Activated CD8-positive, alpha-beta memory T cell treated with anti-CD3 and anti-CD28 coated beads for 4 hours (primary cell): Measurements from ENCODE around the gene LTA4H.

Source experiments
- DNase-seq, 2 donors: peaks; one replicate each; pipeline ENCODE4 v3.0.0-alpha.2; 2020; ENCODE audit warnings: low read depth in 2 of 2

The LTA4H gene

DNA sequence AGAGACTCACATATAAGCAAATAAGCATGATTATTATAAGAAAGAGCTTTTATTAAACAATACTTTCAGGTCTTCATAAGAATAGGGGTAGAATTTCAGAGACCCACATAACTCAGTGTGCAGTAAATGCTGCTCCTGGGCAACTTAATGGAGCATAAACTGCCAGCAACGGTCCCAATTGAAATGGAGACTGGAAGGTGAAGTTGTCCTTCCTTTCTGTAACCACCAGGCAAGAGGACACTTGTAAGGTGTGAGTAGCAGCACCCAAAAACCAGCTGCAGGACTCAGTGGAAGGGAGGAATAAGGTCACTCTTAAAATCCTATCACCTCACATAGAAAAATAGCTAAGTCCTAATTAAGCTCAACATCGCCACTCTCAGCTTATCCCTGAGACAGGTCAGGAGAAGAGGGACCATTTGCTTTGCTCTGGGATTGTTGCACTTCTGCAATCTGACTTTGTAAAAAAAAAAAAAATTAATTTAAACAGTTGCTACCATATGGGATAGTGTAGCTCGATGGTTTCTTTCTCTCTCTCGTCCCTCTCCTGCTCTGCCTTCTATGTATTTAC, 22.7 kb upstream of the LTA4H start:
- DNase-seq, result no peak

DNA sequence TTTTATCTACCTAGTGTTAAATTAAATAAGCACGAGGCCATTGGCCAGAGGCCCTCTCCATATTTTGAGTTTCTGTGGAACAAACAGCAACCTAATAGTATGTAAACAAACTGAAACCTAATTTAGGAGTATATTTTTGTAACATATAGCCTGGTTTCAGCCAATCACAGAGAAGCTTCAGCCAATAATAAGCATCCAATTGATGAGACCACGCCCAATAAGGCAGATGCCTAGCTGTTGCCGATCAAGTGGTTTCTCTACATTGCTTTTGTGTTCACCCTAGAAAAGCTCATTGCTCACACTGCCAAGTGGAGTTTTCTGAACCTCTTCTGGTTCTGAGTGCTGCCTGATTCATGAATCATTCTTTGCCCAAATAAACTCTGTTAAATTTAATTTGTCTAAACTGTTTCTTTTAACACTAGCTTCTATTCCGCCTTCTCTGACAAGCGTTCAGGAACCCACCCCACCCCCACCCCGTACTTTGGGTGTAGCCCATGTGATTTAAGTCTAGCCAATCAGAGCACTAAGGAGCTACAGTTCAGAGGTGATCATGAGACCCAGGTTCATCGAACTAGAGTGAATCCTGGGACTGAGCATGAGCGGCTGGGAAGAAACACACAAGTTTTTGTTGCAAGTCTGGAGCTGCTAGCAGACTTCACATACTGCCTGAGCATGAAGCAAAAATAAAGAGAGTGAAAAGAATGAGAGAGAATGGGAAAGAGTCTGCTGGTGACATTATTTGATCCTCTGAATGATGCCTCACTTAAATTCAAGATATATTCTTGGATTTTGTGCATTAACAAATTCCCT, 21.5 kb upstream of the LTA4H start:
- no peak for DNase-seq

DNA sequence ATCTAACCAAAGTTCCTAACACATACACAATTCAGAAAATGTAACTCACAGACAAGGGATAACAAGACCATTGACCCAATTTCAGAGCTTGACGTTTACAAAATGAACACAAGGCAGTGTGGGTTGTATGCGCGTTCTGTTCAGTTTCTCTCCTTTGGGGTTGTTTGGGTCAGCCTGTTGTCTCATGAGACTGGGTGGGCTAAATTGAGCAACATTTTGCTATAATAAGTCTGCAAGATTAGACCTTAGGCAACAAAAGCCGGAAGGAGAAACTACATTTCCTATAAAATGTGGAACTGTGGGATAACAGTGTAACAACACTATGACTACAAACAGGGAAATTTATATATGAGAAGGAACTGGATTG, 18.8 kb upstream of the LTA4H start:
- DNase-seq, result no peak

DNA sequence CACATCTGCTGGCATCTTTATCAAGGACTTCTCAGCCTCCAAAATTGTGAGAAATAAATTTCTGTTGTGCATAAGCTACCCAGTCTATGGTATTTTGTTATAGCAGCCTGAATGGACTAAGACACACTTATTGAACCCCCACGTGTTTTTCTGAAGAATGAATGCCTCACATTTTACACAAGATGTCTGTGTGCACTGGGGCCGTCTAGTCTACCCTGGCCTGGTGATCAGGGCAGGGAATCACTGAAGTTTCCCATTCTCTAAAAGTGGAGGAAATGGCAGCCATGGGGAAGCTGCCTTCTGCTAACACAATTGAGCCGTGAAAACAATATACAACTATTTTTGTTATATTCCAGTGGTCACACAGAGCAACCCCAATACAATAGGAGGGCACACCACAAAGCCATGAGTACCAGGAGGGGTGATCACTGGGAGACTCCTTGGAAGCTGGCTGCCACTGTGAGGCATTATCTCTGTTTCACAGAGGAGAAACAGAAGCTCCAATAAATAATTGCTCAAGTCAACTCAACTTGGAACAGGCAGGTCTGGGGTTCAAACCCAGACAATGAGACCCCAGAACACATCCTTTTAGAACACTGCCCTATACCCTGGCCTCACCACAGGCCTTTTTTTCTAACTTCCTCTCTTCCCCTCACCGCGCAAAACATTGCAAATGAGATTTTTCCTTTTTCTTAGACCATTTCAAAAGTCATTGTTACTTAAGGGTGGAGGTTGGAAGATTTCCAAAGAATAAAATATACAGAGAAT, 18.3 kb upstream of the LTA4H start:
- no peak for DNase-seq

DNA sequence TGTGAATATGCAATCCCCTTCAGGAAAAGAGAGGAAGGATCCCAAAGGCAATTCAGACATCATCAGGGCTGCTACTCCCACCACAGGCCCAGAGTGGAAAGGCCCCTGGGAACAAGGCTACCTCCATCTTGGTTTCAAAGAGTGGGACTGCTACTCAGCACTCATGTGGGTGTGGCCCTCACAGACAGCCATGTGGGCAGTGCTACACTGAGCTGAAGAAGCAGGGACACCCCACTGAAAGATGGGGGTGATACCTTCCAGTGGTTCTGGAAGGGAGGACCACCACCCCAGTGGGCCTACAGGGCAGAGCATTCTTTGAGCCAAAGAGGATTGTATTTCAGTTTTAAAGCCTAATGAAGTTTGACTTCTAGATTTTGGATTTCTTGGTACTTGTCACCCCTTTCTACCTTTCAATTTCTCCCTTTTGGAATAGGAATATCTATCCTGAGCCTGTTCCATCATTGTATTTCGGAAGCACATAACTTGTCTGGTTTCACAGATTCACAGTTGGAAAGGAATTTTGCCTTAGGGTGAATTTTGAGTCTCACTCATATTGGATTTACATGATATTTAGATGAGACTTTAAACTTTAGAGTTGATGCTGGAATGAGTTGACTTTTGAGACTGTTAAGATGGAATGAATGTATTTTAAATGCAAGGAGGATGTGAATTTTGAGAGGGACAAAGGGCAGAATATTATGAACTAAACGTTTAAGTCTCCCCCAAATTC, 16.5 kb upstream of the LTA4H start:
- DNase-seq, result no peak

DNA sequence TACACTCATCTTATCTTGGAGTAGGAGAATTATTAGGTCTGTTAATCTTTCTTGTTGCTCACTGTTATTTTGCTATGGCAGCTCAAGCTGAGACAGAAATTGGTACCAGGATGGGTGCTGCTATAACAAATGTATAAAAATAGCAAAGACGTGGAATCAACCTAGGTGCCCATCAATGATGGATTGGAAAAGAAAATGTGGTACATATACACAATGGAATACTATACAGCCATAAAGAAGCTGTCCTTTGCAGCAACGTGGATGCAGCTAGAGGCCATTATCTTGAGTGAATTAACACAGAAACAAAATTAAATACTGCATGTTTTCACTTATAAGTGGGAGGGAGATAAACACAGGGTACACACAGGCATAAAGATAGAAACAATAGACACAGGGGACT, 14.8 kb upstream of the LTA4H start:
- no peak for DNase-seq

DNA sequence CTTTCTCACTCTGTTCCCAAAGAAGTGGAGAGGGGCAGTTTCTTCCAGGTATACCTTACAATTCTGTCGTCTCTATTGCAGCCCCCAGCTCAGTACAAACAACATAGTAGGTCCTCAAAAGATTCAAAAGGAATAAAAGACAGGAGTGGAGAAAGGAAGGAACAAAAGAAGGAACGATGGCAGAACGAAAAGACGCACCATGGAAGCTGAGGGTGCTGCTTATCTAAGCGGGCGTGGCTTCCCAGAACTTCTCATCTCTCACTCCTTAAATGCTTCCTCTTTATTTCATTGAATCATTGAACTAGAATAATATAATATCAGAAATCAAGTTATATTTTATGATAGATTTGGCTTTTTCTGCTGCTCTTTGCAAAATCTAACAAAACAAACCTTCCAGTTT, 13.7 kb upstream of the LTA4H start:
- no peak for DNase-seq

DNA sequence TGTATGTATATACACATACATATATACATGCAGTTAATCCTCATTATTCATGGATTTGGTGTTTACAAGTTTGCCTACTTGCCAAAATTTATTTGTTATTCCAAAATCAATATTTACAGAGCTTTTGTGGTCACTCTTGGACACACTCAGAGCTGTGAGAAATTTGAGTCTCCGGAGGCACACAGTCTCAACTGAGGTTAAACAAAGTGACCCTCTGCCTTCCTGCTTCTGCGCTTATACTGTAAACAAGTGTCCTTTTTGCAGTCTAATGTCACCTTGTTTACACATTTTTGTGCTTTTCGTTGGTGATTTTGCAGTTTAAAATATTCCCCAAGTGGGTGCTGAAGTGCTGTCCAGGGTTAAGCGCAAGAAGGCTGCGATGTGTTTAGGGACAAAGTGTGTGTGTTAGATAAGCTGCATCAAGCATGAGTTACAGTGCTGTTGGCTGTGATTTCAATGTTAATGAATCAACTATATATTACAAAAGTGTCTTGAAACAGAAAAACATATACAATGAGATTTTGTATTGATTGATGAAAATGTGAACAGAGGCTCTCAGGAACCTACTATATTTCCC, 13.1 kb upstream of the LTA4H start:
- DNase-seq, result no peak

DNA sequence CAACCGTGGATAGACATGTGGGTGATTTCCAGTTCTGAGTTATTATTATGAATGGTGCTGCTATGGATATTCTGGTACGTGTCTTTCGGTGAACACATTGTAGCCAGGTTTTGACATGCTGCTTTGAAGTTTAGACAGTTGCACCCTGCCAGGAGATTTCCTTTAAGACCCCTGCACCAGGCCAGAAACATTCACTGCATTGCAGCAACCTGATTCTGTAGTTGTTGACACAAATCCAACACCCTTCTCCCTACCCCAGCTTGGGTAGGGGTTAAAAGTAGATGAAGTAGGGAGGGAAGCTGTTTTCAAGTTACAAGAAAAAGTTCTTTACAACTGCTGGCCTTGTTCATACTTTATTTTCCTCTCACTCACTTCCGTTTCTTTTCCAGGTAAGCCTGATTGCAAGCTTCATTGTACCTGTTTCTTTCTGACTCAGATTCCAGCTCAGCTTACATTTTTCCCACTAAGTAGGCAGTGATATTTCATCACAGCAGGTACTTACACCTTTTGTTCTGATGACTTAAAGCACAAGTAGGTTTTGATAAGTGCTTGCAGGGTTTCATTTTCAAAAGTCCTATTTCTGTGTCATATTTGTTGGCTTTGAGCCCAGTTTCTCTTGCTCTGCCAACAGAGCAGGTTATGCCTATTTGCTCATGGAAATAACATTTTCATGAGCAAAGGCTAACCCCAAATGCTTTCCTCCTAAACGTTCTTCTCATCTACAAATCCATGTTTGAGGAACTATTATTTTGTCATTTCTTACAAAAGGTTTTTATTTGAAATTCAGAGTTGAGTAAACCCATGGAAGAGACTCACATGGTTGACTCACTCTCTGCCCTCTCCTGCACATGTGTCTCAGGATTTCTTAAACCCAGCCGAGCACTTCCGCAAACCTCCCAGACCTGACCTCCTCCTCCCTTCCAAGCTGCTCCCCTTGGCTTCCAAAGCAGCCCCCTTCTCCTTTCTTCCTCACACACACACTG, 12.1 kb upstream of the LTA4H start:
- DNase-seq, result no peak

DNA sequence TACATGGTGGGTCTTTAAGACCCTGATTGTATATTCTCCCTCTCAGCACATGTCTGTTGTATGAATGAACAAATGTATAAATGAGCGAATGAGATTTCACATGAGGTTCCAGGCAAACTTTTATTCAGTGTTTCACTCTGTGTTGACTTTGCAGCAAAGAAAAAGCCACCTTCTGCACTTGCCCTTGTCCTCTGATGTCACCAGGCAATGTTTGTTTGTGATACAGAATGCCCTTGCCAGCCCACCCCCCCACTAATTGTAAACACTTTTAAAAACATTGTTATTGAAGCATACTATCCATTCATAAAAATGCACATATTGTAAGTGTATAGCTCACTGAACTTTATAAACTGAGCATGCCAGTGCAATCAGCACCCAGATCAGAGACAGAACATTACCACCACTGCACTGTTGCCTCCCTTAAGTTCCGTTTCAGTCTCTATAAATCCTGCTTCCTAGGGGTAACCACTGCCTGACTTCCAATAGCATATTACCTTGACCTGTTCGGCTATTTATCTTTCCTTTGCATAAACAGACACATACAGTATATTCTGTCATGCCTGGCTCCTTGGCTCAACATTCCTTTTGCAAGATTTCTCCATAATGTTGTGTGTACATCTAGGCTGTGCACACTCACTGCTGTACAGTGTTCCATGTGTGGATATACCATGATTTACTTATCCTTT, 11.3 kb upstream of the LTA4H start:
- DNase-seq, result no peak

DNA sequence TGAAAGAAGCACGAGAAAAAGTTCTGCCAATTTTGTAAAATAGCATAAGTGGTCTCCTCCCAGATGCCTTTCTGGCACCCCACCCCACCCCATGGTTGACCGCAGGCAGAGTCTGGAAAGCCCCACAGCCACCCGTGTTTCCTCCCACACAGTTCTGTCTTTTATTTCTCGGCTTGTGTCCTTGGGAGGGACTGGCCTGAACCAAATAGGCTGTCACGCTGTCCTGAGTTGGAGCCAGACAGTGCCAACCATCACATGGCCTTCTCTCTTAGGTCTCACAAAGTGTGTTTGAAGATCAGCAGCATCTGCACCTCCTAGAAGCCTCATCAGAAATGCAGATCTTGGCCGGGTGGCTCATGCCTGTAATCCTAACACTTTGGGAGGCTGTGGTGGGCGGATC, 10.2 kb upstream of the LTA4H start:
- no peak for DNase-seq

DNA sequence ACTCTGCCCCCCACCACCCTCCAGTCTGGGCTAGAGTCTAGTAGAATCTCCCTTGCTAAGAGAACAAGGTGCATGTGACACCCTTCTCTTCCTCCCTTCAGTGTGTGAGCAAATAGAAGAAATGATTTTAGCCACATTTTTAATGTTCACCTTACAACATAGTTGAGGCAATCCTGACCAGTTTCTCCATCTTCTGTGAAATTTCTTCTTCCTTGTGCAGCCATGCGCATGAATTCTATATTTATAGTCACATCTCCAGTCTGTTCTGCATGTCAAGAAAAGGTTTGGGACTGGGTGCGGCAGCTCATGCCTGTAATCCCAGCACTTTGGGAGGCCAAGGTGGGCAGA, 9.5 kb upstream of the LTA4H start:
- no peak for DNase-seq

DNA sequence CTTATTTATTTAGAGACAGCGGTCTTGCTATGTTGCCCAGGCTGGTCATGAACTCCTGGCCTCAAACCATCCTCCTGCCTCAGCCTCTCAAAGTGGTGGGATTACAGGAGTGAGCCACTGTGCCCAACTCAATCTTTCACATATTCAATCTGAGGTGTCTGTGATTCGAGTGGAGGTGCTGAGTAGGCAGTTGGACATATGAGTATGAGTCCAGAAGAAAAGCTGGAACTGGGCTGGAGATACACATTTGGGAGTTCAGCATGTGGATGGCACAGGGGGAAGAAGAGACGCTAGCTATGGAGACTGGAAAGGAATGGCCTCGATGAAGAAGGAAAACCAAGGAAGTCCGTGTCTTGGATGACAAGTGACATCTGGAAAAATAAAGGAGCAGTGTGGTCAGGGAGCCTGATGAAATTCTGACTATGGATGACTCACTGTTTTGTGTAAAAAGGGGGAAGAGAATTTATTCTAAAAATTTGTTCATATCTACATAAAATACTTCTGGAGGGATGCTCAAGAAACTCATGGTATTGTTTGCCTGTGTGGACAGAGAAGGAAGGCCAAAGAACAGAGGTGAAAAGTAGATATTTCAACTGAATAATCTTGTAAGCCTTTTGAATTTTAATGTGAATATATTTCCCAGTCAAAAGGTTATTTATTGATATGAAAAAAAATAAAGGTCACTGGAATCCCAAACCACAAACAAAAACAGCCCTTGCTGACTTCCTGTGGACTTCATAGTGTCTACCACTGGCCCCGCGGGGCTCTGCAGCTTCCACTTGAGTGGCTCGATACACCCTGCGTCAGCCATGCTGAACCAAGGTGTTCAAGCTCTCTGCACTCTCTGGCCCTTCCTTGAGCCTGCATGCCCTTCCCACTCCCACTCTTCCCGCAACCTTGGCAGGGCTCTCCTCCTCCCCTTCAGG, 8.9 kb upstream of the LTA4H start:
- DNase-seq, result no peak

DNA sequence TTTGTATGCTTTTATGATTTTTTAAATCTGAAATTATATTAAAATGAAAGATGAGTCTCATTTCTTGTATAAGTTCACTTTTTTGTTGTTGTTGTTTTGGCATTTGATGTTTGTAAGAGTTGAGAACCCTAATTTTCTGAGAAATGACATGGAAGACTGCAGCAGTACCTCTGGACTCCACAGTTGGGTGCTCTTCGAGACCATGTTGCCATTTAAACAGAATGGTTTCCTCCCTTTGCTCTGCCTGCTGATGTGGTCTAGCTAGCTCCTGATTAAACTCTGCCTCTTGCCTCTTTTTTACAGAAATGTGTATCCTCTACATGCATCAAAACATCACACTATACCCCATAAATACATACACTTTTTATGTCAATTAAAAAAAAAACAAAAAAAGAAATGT, 5.8 kb upstream of the LTA4H start:
- no peak for DNase-seq

DNA sequence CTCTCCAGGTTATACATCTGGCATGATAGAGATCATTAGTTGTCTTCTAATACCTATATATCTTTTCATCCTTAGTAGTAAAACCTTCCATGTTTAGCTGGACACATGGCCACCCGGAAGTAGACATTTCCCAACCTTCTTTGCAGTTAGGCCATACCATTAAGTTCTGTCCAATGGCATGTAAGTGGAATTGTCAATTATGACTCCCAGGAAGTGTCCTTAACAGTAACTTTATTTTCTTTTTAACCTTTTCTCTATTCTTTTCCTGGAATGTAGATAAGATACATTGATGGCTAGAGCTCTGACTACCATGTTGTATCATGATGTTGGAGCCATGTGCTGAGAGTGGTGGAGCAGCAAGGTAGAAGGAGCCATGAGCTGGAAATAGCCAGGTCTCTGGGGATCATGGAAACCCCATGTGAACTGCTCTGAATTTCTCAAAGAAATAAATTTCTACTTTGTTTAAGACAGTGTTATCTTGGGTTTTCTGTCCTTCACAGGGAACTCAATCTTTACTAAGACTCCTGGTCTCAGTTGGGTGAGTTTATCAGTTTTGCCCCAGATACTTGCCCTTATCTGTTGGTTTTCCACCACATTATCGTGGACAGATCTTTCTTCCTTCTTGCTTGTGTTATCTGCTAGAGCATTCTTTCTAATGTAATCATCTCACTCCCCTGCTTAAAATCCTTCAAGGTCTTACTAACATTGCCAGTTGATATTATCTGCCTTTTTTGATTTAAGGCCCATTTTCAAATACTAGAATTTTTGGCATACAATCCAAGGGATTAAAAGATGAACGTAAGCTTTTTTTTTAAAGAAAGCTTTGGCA, 5.1 kb upstream of the LTA4H start:
- DNase-seq, result no peak

DNA sequence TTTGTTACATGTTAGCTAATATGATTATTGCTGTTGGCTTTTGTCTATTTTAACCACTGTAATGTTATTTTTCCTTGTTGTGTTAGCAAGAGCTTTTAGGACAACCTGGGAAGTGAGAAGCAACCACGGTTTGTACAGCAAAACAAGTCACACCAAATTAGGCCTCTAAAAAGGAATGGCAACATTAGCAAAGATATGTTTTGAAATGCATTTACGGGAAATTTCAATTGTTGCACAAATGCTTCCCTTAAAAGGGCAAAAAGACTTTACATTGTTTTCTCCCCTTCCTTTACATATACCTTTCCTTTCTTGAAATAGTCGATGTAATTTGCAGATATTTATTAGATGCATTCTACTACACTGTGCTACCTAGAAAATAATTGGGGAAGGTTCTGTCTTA, 4.1 kb upstream of the LTA4H start:
- DNase-seq, result no peak

DNA sequence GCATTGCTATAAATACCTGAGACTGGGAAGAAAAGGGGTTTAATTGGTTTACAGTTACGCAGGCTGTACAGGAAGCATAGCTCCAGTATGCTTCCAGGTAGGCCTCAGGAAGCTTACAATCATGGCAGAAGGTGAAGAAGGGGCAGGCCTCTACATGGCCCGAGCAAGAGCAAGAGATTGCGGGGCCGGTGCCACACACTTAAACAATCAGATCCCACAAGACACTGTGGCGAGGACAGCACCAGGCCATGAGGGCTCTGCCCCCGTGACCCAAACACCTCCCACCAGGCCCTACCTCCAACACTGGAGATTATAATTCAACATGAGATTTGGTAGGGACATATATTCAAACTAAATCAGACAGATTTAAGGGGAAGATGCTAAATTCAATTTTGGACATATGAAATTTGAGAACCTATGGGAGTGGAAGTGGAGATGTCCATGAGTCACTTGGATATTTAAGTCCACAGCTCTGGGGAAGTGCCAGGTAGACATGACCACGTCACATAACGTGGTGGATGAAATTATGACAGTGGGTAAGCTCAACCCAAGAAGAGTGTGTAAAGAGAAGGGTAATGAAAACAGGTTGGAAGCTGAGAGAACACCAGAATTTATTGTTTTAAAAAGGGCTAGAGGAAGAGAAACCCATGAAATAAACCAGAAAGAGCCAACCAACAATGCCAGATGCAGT, 1.5 kb upstream of the LTA4H start:
- no peak for DNase-seq
